H1 (cell line): ENCODE measurements around the gene CD52. TPM values are rescaled to one million over a fixed set of nuclear protein-coding genes. Genes with fewer than 3 reads are reported as not detected.

Experiments
- ASH2L ChIP-seq: fragments of 200-600, 300-600 bp; sonication (generic); IDR thresholded peaks from one replicate; pipeline ENCODE4 v1.7.1; 2017; ENCODE audit warnings: low read length
- ATF2 ChIP-seq: IDR thresholded peaks from 2 replicates; pipeline ENCODE4 v1.6.1; 2012; ENCODE audit warnings: low read length, inconsistent platforms
- CHD2 ChIP-seq: IDR thresholded peaks from 2 replicates; pipeline ENCODE4 v1.6.1; 2012; ENCODE audit warnings: low read length, improper control_type of control experiment
- CTCF ChIP-seq, 3 experiments: IDR thresholded peaks; 1 replicate in 2 of 3; 2 replicates in 1 of 3; pipeline versions ENCODE4 v1.5.1 to v1.6.1; 2011; ENCODE audit warnings: low read length in 3 of 3, mild to moderate bottlenecking in 3 of 3, inconsistent platforms in 2 of 3, low read depth in 1 of 3, moderate library complexity in 1 of 3; ENCODE audit not compliant: insufficient read depth in 1 of 3; ENCODE audit errors: control extremely low read depth in 1 of 3
- E2F6 ChIP-seq: IDR thresholded peaks from 2 replicates; pipeline ENCODE4 v1.6.1; 2012; ENCODE audit warnings: inconsistent platforms
- EGR1 ChIP-seq: IDR thresholded peaks from 2 replicates; pipeline ENCODE4 v1.6.1; 2011; ENCODE audit warnings: low read depth, low read length, borderline replicate concordance
- EP300 ChIP-seq, 2 experiments: IDR thresholded peaks; 1 replicate in 1 of 2; 2 replicates in 1 of 2; pipeline ENCODE4 v1.6.1; 2011 to 2012; ENCODE audit warnings: low read depth in 2 of 2, low read length in 2 of 2, mild to moderate bottlenecking in 2 of 2, borderline replicate concordance in 1 of 2, inconsistent platforms in 1 of 2, moderate library complexity in 1 of 2
- GABPA ChIP-seq: IDR thresholded peaks from 2 replicates; pipeline ENCODE4 v1.6.1; 2011; ENCODE audit warnings: mild to moderate bottlenecking, low read length, moderate library complexity, borderline replicate concordance; ENCODE audit not compliant: insufficient read depth
- HDAC2 ChIP-seq, 2 experiments: fragments of 300-600 bp in 1 of 2; sonication (generic) in 1 of 2; IDR thresholded peaks; 2 replicates each; pipeline ENCODE4 v1.6.1; 2011 to 2012; ENCODE audit warnings: low read depth in 2 of 2, low read length in 2 of 2, mild to moderate bottlenecking in 2 of 2, moderate library complexity in 2 of 2, borderline replicate concordance in 1 of 2, inconsistent platforms in 1 of 2
- JUN ChIP-seq: IDR thresholded peaks from 2 replicates; pipeline ENCODE4 v1.6.1; 2011; ENCODE audit warnings: low read depth, mild to moderate bottlenecking, improper control_type of control experiment, low read length
- KDM1A ChIP-seq: fragments of 200-600, 300-600 bp; sonication (generic); IDR thresholded peaks from 2 replicates; pipeline ENCODE4 v1.7.1; 2016; ENCODE audit warnings: mild to moderate bottlenecking, low read length, borderline replicate concordance
- POLR2AphosphoS5 ChIP-seq: IDR thresholded peaks from 2 replicates; pipeline ENCODE4 v1.6.1; 2011; ENCODE audit warnings: low read depth, low read length
- SIN3A ChIP-seq, 2 experiments: IDR thresholded peaks in 1 of 2; conservative IDR thresholded peaks in 1 of 2; 2 replicates each; pipeline ENCODE4 v1.6.1; 2011 to 2012; ENCODE audit warnings: low read length in 2 of 2, improper control_type of control experiment in 1 of 2, low read depth in 1 of 2, mild to moderate bottlenecking in 1 of 2
- SP1 ChIP-seq: IDR thresholded peaks from 2 replicates; pipeline ENCODE4 v1.6.1; 2011; ENCODE audit warnings: low read depth, low read length
- SP4 ChIP-seq: IDR thresholded peaks from 2 replicates; pipeline ENCODE4 v1.6.1; 2012; ENCODE audit warnings: low read length, inconsistent platforms
- SUZ12 ChIP-seq: fragments of 200-600 bp; sonication (generic); IDR thresholded peaks from 2 replicates; pipeline ENCODE4 v1.6.1; 2012; ENCODE audit warnings: mild to moderate bottlenecking, inconsistent platforms, low read length, moderate library complexity, mixed read lengths
- TAF7 ChIP-seq: optimal IDR thresholded peaks from 2 replicates; pipeline ENCODE3; 2011; ENCODE audit warnings: low read depth, mild to moderate bottlenecking, inconsistent platforms, low read length, moderate library complexity, borderline replicate concordance
- TBP ChIP-seq: IDR thresholded peaks from 2 replicates; pipeline ENCODE4 v1.6.1; 2011; ENCODE audit warnings: low read depth, low read length, improper control_type of control experiment
- TCF12 ChIP-seq: IDR thresholded peaks from 2 replicates; pipeline ENCODE4 v1.6.1; 2011; ENCODE audit warnings: low read depth, mild to moderate bottlenecking, low read length
- TEAD4 ChIP-seq: IDR thresholded peaks from 2 replicates; pipeline ENCODE4 v1.6.1; 2012; ENCODE audit warnings: low read depth, low read length, inconsistent platforms, mixed read lengths
- polyA plus RNA-seq, 7 experiments: library from polyadenylated mRNA; depleted of rRNA in 3 of 7; stranded (reverse) in 5 of 7; unstranded in 2 of 7; fragments of >200 nt in 5 of 7; fragments of 200-250 nt in 2 of 7; gene quantifications; 1 replicate in 5 of 7; 2 replicates in 1 of 7; 4 replicates in 1 of 7; pipeline versions ENCODE4 v1.2.1 to v1.2.3, GENCODE V29; 2011 to 2013; ENCODE audit warnings: missing spikeins in 2 of 7, mixed read lengths in 2 of 7
- total RNA-seq: library from RNA; stranded (reverse); fragmentation: NEBNext Ultra II Directional; extraction: Animal tissue kit (Norgen Biotek cat#: 25700); gene quantifications from 2 replicates; pipeline ENCODE4 v1.2.1, GENCODE V29; 2021

Gene CD52
- total and polyA plus RNA-seq, 2 of the 8 experiments (the other 6 are each of a cell fraction or from before 2014, with no cell fraction given) = 2.4 to 3.1 TPM

GRCh38 chr1:26281971-26282370 is 35.8 kb upstream of the CD52 start (continued):
- TF ChIP-seq SP1 (0 out of 2 replicates have a peak, but pooled peaks have one; percentile 30), EGR1 (peak; percentile 55; the same call in 1 of the 2 replicates), E2F6 (no peak), ATF2 (no peak), TAF7 (no peak), TEAD4 (no peak), CHD2 (no peak), TCF12 (no peak), TBP (0 out of 2 replicates have a peak, but pooled peaks have one; percentile 8), CTCF (IDR thresholded peaks at IDR 0.05; ENCODE audit: control extremely low read depth in 1 of 3, insufficient read depth in 1 of 3, low read depth in 1 of 3, low read length in 3 of 3) (0 out of 4 replicates have a peak, but pooled peaks of 1 of the 3 experiments have one; percentile 2), SP4 (no peak), KDM1A (no peak), SUZ12 (no peak), POLR2AphosphoS5 (0 out of 2 replicates have a peak, but pooled peaks have one; percentile 30), GABPA (no peak), HDAC2 (IDR thresholded peaks at IDR 0.05; ENCODE audit: borderline replicate concordance in 1 of 2, low read depth in 2 of 2, low read length in 2 of 2) (0 out of 4 replicates have a peak, but pooled peaks of 1 of the 2 experiments have one; percentile 23), ASH2L (peak; percentile 59), SIN3A (conservative IDR thresholded peaks at IDR 0.05 in 1 of 2, IDR thresholded peaks at IDR 0.05 in 1 of 2; ENCODE audit: low read depth in 1 of 2, low read length in 2 of 2) (peak; percentile 87 to 91), JUN (no peak), EP300 (IDR thresholded peaks at IDR 0.05; ENCODE audit: borderline replicate concordance in 1 of 2, low read depth in 2 of 2, low read length in 2 of 2) (no peak)
- TF ChIP-seq, all 59 proteins: peak for 9
